ENCODE data around the gene PACSIN3. TPM values are rescaled to one million over a fixed set of nuclear protein-coding genes. Genes with fewer than 3 reads are reported as not detected.

Gene PACSIN3
- total RNA-seq, 1 experiment from 2014 or later: 63.1 TPM

DNA sequence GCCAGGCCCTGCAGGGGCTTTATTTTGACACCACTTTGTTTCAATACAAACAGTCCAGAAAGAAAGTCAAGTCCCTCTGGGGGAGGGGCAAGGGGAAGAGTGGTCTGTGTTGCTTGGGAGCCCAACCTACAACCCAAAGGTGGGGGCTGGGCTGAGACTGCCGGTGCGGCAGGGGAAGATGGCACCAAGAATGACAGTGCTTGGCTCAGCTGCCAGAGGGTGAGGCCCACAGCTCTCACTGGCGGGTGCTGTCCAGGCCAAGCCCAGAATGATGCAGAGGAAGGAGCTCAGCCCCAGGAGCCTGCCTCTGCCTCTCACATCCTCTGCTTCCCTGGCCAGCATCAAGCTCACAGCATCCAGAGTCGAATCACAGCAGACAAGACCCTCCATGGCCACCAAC, 21.9 kb downstream of the PACSIN3 start (continued):
- TF ChIP-seq, protein P1, sequence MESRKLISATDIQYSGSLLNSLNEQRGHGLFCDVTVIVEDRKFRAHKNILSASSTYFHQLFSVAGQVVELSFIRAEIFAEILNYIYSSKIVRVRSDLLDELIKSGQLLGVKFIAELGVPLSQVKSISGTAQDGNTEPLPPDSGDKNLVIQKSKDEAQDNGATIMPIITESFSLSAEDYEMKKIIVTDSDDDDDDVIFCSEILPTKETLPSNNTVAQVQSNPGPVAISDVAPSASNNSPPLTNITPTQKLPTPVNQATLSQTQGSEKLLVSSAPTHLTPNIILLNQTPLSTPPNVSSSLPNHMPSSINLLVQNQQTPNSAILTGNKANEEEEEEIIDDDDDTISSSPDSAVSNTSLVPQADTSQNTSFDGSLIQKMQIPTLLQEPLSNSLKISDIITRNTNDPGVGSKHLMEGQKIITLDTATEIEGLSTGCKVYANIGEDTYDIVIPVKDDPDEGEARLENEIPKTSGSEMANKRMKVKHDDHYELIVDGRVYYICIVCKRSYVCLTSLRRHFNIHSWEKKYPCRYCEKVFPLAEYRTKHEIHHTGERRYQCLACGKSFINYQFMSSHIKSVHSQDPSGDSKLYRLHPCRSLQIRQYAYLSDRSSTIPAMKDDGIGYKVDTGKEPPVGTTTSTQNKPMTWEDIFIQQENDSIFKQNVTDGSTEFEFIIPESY (IDR thresholded peaks at IDR 0.05; ENCODE audit: extremely low read depth, insufficient replicate concordance, low read length): no peak
- no peak for TF ChIP-seq YY1 (IDR thresholded peaks at IDR 0.05; ENCODE audit: extremely low read depth, insufficient replicate concordance, low read depth, low read length)
- TF ChIP-seq ZFX (IDR thresholded peaks at IDR 0.05): no peak
- TF ChIP-seq, protein P2, sequence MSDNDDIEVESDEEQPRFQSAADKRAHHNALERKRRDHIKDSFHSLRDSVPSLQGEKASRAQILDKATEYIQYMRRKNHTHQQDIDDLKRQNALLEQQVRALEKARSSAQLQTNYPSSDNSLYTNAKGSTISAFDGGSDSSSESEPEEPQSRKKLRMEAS (IDR thresholded peaks at IDR 0.05): no peak

DNA sequence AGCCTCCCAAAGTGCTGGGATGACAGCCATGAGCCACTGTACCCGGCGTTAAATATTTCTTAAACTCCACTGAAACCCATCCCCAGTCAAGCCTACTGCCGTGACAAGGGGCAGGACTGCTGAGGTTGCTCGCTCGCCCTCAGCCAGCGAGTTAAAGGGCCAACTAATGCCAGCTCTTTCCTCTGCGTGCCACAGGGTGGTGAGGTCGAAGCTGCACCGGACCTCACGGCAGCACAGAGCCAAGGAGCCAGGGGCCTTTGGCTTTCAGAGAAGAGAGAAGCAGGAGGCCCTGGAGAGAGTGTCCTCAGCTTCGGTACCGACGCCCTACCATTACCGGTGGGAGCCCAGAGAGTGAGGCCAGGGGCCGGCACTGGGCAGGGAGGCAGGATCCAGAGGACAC, 22.3 kb downstream of the PACSIN3 start:
- Histone ChIP-seq H3K27me3 (ENCODE audit: insufficient read depth, low read length) (no peaks in the 10 kb centered on the region), H3K36me3 (ENCODE audit: control insufficient read depth in 1 of 2, insufficient read depth in 2 of 2, low read length in 2 of 2) (peaks cover 30 to 31% of the 10 kb centered on the region in 2 experiments), H3K27ac (ENCODE audit: low read depth, low read length) (no peak overlapping the region), H3K4me2 (ENCODE audit: low read length) (no peak overlapping the region), H3K9me3 (ENCODE audit: control insufficient read depth in 1 of 2, insufficient read depth in 1 of 2, low read depth in 1 of 2, low read length in 2 of 2) (no peaks in the 10 kb centered on the region), H3K4me1 (ENCODE audit: control insufficient read depth in 1 of 2, insufficient read depth in 2 of 2, low read length in 2 of 2) (no peaks in the 10 kb centered on the region), H3K9ac (ENCODE audit: low read length) (no peak overlapping the region), H3K4me3 (replicated peaks in 1 of 2; ENCODE audit: low read depth in 1 of 2, low read length in 2 of 2) (no peak overlapping the region), H3K9me2 (ENCODE audit: insufficient read depth) (no peaks in the 10 kb centered on the region), H3K79me2 (ENCODE audit: insufficient read depth, low read length) (peaks cover 12% of the 10 kb centered on the region; the same call in 1 of the 2 replicates), H4K20me1 (ENCODE audit: insufficient read depth) (no peaks in the 10 kb centered on the region), H2AFZ (ENCODE audit: low read depth, low read length, poor library complexity, severe bottlenecking) (no peak overlapping the region)
- RAD21 ChIA-PET (ENCODE audit: low non-redundant PET in 1 of 2, low total read pairs in 2 of 2, uncharacterized antibody in 2 of 2, unreplicated experiment in 2 of 2): no interaction called here
- no TSS peak for BruUV-seq (replicated peaks)
- intact Hi-C loops (cut with micrococcal nuclease): no loop called here
- TF ChIP-seq, protein P3, sequence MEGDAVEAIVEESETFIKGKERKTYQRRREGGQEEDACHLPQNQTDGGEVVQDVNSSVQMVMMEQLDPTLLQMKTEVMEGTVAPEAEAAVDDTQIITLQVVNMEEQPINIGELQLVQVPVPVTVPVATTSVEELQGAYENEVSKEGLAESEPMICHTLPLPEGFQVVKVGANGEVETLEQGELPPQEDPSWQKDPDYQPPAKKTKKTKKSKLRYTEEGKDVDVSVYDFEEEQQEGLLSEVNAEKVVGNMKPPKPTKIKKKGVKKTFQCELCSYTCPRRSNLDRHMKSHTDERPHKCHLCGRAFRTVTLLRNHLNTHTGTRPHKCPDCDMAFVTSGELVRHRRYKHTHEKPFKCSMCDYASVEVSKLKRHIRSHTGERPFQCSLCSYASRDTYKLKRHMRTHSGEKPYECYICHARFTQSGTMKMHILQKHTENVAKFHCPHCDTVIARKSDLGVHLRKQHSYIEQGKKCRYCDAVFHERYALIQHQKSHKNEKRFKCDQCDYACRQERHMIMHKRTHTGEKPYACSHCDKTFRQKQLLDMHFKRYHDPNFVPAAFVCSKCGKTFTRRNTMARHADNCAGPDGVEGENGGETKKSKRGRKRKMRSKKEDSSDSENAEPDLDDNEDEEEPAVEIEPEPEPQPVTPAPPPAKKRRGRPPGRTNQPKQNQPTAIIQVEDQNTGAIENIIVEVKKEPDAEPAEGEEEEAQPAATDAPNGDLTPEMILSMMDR (IDR thresholded peaks at IDR 0.05 in 2 of 3, conservative IDR thresholded peaks at IDR 0.05 in 1 of 3; ENCODE audit: borderline replicate concordance in 1 of 3, insufficient read depth in 1 of 3, low read depth in 2 of 3, low read length in 2 of 3): no peak
- TF ChIP-seq SRF (IDR thresholded peaks at IDR 0.05; ENCODE audit: low read depth): no peak
- DNase-seq (ENCODE audit: low read depth, low spot score): no peak
- no peak for ATAC-seq
- CTCF ChIA-PET: interaction anchor here (1.9 kb wide), 1 partner anchor 10 kb away, joined by 8 read pairs; no protein-coding TSS in a partner anchor
- POLR2A ChIA-PET: no interaction called here

Data from HCT116 (cell line).